Stimulated activated CD8-positive, alpha-beta memory T cell treated with anti-CD3 and anti-CD28 coated beads, Interleukin-7, amount 100 ng/mL, for 48 hours (primary cell): ENCODE results near the gene PSMC5.
"Not testable (repeated sequence)": the region's sequence is repeated elsewhere in the genome, so short reads cannot be mapped to it uniquely, and the experiment has no call there.

Experiments
- DNase-seq, 2 donors: peaks; one replicate each; pipeline ENCODE4 v3.0.0-alpha.2; 2020; ENCODE audit warnings: low read depth in 1 of 2; ENCODE audit errors: extremely low read depth in 1 of 2

PSMC5 gene

DNA sequence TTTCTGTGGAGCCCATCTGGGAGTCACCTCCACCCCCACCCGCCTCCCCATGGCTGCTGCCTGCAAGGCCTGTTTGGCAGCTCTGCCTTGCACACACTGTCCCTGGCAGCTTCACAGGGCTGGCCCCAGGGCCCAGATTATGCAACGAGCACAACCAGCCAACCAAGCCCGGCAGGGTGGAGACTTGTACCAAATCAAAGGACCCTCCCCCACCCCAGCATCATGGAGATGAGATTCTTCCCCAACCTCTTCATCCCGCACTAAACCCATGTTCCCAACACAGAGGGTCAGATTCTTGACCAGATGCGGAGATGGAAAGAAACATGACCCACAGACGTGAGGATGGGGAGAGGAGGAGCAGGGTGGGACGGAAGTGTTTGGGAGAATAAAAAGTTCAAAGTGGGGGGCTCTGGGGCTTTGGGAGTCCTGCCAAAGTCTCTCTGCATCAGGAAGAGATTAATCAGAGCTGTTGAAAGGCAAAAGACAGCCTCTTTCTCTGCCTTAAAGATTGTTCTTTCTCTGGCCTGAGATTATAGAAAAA is 11.5 kb downstream of the PSMC5 start:
- DNase-seq = no peak

DNA sequence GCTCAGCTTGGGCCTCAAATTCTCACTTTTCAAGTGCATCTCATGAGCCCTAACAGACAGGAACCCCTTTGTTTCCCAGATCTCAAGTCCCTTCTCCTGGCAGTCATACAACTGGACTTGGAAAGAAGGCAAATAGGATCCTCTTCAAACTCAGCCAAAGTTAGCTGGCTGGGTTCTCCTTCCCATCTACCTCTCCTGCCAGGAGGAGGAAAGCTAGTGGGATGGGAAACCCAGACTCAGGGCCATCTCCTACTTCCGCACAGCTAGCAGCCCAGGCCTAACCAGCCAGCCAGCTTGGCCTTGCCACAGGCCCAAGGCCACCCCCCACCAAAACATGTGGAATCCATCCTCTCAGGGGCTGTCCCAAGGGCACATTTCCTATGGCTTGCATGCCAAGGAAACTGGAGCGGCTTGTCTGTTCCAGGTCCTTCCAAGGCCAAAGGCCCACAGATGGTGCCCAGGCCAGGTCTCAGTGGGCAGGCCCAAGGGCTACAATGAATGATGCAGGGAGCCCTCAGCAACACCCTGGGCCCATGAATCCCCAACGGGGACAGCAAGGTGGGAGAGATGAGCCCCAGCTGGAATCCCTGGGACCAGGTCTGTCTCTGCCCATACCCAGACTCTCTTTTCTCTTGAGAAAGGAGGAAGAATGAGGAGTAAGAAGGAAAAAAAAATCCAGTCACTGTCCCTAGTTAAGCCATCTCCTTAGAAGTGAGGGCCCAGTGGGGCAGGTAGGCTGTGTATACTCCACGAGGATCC is 13.5 kb downstream of the PSMC5 start:
- no peak for DNase-seq

DNA sequence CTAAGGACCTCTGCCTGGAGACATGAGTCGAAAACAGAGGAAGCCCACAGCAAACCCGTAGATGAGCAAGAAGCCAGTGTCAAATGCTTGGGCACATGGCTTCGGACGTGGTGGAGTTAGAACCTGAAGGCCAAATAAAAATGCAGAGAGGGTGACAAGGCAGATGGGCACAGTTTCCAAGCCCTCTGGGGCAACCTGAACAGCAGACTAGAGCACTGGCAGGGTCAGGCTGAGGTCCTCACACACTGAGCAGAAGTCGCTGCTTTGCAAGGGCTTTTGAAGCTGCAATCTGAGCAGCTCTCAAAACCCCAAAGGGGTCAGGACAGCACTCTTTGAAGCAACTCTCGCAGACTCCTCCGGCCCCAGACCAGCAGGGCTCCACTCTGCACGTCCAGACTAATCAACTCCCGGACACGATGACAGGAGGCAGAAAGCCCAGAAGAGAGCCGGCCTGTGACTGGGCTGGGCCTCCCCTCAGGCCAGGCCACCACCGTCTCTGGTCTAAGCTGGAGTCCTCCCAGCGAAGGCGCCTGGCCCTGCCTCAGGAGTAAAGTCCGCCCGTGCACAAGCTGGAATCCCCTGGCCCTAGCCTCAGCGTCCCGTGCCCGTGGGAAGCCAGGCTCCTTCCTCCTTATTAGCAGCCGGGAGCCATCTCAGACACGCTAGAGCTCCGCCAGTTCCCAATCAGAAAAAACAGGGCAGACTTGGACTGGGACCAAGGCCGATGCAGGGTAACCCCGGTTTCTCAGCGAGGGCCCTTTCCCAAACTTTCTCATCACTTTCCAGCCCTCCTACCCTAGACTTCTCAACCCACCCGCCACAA is 14.3 kb downstream of the PSMC5 start:
- DNase-seq = no peak

DNA sequence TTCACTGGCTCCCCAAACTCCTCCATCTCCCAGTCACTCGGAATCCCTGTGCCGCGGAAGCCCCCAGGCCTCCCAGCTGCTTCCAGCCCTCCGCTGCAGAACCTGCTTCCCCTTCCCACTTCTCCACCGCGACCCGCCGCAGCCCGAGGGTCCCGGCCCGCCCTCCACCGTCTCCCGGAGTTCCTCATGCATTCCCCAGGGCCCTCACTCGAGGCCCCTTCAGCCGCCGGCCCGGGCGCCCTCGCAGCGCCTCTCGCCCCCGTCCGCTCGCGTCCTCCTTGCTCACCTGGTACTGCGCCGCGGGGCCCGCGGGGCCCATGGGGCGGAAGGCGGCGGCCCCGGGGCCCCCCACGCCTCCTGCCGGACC is 14.9 kb downstream of the PSMC5 start:
- DNase-seq = no peak

DNA sequence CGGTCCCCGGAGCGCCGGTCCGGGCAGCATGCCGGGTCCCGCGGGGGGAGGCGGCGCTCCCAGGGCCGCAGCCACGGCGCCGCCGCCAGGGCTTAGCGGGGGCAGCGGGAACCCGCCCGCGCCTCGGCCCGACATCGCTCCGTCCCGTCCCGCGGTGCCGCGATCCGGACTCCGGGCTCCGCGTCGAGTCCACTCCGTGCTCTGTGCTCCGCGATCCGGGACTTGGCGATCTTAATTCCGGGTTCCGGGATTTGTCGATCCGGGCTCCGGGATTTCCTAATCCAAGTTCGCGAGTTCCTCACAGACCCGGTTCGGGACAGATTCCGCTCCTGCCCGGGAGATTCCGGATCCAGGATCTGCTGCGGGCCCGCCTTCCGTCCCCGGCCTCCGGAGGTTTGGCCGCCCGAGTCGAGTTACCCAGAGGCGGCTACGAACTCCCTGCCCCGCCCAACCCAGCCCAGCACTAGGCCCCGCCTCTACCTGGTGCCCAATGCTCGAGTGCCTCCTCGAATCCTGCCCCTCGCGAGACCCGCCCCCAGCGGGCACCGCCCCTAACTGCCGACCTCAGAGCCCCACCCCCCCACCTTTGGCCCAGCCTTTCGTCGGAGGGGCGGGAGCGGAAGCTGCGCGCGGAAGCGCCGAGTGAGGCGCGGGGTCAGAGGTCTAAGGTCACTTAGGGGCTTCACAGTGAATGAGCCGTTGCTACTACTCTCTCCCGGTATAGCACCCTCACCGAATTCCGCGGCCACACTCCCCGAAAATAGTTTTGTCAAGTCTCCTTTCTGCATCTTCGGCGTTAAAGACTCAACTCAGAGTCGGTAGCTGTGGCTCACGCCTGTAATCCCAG is 15.5 kb downstream of the PSMC5 start, which contains the start of gene SMARCD2:
TSS of gene SMARCD2 (minus strand) at position 146 of the 847 bp plus-strand sequence. CDS start at position 135, 11 bp downstream.
- peak; percentile 97 for DNase-seq

DNA sequence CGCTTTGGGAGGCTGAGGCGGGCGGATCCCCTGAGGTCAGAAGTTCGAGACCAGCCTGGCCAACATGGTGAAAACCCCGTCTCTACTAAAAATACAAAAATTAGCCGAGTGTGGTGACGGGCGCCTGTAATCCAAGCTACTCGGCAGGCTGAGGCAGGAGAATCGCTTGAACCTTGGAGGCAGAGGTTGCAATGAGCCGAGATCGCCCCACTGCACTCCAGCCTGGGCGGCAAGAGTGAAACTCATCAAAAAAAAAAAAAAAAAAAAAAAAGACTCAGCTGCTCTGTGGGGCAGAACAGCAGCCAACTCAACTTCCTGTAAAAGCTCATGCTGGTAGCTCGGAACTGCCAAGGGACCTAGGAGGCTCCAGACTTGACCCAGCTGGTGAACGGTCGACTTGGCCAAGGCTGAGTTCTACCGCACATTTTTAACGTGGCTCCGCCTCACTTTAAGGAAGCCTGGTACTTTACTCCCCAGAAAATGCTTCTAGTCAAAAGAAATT is 16.2 kb downstream of the PSMC5 start:
- DNase-seq = not testable (repeated sequence)

DNA sequence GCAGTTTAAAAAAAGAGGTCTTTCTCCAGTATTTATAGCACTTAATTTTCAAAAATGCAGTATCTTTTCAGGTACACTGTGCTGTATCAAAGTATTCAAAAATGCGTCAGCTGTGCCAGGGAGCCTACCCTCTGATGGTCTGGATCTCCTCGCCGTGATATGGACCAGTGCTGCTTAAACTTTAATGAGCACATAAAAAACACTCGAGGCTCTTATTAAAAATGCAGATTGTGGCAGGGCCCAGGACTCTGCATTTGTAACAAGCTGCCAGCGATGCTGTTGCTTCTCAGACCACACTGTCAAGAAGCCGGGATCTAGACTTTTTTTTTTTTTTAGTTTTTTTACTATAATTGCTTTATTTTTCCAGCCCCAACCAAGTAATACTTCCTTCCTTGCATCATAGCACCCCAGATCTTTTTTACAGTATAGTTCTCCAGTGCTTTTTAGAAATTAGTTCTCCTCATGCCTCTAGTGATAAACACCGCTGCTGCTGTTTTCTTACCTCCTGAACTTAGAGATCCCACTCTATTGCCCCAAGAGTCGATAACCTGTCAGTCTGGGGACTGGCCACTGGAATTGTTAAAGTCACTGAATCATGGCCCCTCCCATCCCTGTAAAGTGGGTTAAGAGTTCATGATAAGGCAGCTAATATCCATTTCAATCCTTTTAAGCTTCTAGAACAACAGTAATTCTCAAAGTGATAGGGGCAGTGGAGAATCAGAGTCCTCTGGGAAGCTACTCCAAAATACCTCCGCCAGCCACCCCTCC is 16.9 kb downstream of the PSMC5 start:
- DNase-seq = no peak

DNA sequence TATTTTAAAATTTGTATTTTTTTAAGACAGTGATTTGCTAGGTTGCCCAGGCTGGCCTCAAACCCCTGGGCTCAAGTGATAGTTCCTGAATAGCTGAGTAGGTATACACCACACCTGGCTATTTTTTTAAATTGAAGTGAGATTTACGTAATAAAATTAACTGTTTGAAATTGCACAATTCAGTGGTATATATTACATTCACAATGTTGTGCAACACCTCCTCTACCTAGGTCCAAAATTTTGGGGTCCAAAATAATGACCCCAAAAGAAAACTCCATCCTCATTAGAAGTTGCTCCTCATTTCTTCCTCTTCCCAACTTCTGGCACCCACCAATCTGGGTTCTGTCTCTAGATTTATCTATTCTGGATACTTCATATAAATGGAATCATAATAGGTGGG is 18.3 kb downstream of the PSMC5 start:
- no peak for DNase-seq

DNA sequence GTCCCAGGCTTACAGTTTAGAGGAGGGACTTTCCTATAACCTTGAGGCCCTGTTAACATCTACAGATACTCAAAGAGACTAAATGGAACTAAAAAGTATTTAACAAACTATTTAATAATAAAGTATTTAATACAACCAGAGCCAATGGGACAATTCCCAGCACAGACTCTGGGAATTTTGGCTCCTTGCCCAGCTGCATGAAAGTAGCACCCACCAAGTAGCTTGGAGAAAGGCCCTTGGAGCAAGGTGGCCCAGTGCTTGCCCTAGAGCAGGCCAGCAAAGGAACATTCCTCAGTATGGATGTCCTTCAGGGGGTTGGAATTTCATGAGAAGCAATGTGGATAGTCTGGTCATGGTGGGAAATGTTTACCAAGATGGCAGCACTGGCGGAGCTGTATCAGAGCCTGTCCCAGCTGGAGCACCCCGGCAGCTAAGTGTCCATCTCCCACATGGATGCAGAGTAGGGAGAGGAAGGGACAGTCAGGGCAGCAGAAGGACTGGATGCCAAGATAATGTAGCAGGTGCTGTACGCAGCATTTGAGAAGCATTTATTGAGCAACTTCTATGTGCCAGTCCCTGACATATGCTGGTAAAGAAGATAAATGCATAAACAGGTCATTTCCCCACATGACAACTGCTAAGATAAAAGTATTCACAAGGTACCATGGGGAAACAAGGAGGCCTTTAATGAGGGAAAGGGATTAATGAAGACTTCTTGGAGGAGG is 20.5 kb downstream of the PSMC5 start:
- DNase-seq = no peak

DNA sequence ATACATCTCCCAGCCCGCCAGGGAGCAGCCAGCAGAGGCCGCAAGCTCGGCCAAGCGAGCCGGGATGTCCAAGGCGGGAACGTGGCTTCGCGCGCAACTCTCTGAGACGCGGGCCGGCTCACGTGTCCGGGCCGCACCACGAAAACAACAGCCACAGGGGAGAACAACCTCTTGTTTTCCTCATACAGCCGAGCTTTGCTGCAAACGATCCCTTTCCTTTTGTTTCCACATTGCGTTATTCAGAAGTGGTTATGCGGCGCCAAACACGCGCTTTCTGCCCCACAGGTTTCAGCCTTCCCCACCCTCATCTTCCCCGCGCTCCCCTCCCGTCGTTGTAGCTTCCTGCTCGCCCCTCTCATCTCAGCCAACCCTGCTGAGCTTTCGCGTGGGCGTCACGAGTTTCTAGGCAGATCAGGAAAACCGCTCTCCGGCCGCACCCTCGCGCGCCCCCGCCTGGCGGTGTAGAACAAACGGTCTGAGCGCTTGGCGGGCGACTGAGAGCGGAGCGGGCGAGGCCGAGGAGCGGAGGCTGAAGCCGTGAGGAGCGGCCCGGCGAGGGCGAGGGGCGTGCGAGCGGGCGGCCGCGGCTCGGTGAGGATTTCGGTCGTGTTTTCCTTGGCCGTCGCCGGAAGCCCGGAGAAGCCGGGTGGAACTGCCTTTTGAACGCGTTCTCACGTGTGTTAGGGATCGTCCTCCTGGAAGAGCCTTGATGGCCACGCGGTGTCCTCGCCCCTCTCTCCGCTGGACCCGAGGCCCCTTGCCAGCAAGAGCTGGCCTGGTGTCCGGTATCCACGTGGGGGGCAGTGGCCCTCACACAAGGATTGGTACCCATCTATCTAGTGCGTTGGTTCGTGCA is 21.8 kb downstream of the PSMC5 start:
- DNase-seq = peak; percentile 89 to 95

DNA sequence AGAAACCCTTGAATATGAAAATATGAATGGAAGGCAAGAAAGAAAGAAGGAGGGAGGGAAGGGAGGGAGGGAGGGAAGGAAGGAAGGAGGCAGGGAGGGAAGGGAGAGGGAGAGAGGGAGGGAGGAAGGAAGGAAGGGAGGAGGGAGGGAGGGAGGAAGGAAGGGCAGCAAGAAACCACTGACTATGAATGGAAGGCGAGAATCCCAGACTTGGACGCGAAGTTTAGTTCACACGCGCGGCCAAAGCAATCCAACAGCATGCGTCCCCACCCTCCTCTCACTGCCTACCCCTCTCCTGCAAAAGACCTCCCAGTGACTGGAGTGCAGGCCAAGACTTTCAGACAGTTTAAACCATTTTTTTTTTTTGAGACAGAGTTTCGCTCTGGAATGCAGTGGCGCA is 23.2 kb downstream of the PSMC5 start:
- DNase-seq = no peak

DNA sequence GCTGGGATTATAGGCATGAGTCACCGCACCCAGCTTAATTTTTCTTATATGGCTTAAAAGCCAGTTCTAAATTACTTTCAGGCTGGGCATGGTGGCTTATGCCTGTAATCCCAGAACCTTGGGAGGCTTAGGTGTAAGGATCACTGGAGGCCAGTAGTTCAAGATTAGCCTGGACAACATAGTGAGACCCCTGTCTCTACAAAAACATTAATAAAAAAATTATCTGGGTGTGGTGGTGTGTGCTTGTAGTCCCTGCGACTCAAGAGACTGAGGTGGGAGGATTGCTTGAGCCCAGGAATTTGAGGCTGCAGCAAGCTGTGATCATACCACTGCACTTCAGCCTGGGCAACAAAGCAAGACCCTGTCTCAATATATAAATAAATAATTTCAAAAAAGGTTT is 26.0 kb downstream of the PSMC5 start:
- no peak for DNase-seq

DNA sequence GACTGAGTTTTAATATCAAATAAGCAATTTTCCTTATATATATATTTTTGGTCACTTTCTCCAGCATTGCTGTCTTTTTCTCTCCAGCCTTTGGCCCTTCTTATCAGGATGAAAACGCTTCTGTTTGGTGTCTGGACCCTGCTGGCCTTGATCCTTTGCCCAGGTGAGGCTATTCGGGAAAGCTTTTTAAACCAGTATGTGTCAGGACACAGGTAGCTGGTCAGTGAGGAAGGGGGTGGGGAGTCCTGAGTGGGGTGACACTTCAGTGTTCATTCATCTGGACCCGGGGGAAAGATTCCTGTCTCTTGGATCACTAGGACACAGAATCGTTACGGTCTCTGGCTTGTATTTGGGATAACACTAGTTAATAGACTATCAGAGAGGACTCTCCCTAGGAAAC is 27.5 kb downstream of the PSMC5 start:
- DNase-seq = no peak

DNA sequence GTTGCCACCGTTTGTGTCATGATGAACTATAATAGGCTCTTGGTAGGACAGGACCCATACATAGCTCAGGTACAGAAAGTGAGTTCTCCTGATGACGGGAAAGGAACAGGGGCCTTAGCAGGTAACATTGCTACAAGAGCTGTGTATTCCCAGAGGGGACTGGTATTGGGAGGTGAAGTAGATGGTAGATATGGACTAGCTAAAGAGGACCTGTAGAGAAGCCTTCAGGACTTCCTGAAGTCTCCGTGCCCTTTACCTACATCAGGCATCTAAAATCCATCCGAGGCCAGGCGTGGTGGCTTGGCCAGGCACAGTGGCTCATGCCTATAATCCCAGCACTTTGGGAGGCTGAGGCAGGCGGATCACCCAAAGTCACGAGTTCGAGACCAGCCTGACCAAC is 28.0 kb downstream of the PSMC5 start:
- no peak for DNase-seq

DNA sequence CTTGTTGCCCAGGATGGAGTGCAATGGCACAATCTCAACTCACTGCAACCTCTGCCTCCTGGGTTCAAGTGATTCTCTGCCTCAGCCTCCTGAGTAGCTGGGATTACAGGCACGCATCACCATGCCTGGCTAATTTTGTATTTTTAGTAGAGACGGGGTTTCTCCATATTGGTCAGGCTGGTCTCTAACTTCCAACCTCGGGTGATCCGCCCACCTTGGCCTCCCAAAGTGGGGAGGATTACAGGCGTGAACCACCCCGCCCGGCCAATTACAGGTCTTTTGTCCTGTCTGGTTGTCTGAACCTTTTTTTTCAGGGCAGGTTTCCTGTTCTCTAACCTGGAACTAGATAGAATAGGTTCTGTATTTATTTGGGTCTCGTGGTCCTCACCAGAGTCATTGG is 29.2 kb downstream of the PSMC5 start:
- DNase-seq = not testable (repeated sequence)

DNA sequence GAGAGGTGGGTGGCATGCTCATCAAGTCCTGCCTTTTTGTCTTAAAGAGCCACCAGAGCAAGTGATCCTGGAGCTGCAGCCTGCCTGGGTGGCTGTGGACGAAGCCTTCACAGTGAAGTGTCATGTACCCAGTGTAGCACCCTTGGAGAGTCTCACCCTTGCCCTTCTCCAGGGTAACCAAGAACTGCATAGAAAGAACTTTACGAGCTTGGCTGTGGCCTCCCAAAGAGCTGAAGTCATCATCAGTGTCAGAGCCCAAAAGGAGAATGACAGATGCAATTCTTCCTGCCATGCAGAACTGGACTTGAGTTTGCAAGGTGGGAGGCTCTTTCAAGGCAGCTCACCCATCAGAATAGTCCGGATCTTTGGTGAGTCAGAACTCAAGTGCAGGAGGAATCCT is 32.0 kb downstream of the PSMC5 start:
- no peak for DNase-seq

DNA sequence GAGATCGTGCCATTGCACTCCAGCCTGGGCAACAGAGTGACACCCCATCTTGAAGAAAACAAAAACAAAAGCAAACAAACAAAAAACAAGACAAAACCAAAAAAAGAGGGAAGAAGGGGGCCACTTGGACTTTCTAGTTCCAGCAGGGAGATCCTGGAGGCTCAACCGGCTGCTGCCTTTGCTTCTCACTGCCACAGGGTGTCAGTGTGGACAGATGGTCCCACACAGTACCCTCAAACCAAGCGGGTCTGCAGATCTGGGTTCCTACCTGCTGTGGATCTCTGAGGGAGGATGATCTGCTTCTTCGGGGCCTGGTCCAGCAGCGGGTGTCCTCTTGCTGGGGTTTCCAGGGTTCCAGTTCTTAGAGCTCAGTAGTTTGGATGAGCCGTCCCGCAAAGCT is 39.4 kb downstream of the PSMC5 start:
- not testable (repeated sequence) for DNase-seq

DNA sequence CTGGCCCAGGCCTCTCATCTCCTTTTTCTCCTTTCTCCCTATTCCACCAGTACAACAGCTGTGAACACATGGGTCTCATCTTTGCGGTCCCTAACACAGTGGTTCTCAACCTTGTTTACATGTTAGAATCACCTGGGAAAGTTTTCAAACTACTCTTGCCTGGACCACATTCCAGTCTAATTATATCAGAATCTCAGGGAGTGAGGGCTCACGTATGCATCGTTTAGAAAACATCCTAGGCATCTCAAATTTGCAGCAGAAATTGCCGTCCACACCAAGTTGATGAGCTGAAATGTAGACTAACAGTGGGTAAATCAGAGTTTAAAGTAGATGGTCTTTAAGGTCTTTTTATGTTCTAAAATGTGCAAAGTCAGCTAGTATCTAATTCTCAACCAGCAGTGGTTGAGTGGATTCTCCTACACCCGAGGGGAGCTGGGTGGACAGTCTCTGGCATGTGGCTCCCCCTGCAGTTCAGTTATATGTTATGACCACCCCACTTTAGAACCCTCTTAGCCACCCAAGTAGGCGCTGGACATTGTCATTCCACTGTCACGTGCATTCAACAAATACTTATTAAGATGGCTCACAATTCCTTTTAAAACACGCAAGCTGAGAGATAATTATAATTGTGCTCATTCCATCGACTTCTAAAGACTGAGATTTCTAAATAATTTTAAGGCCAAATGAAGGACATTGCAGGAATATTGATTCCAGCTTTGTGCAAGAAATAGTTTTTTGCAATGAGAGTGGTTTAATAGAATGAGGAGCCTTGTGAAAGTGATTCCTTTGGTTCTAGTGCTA is 42.5 kb downstream of the PSMC5 start:
- DNase-seq = not testable (repeated sequence)
